ENCODE results near the gene ACTR6.

DNA sequence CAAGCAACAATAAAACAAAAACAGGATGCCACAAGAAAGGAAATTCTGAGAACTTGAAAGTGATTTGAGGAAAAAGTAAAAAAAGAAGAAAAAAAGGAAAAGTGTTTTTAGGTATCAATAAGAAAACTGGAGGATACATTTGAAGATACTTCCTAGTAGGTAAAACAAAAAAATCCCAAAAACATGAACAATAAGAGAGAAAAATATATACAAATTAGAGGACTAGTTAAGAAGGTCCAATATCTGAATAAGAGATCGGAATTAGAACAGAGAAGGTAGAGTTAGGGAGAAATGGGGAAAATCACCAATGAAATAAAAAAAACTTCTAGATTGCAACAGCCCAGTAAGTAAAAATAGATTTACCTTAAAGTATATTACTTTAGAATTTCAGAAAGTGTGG lies 57.5 kb downstream of the ACTR6 start:
- TF ChIP-seq CTCF (IDR thresholded peaks at IDR 0.05) (no peak), POLR2A (IDR thresholded peaks at IDR 0.05) (no peak)
